Neural cell (in vitro differentiated cells): ENCODE results near the gene GUCA1A. TPM values are rescaled to one million over a fixed set of nuclear protein-coding genes. Genes with fewer than 3 reads are reported as not detected.

Experiments used
- H2AFZ ChIP-seq: fragments of 200-600, 300-800 bp; sonication (generic), shearing (Covaris generic); 2 replicates; pipeline ENCODE4 v1.6.0; 2014; ENCODE audit warnings: low read depth, mild to moderate bottlenecking, antibody characterized with exemption, low read length, moderate library complexity
- H3F3A ChIP-seq: fragments of 200-600 bp; shearing (Covaris generic); 2 replicates; pipeline ENCODE4 v1.6.1; 2016; ENCODE audit warnings: mild to moderate bottlenecking, moderate library complexity, mixed read lengths, antibody characterized with exemption, low read length; ENCODE audit not compliant: insufficient read depth, poor library complexity, severe bottlenecking
- H3K27ac ChIP-seq: fragments of 200-600, 300-800 bp; sonication (generic), shearing (Covaris generic); 2 replicates; pipeline ENCODE4 v1.5.1; 2014; ENCODE audit warnings: mild to moderate bottlenecking, low read length, moderate library complexity
- H3K27me3 ChIP-seq: fragments of 300-800, 200-600 bp; sonication (generic), shearing (Covaris generic); 2 replicates; pipeline ENCODE4 v1.6.0; 2014; ENCODE audit warnings: mild to moderate bottlenecking, low read depth, low read length, moderate library complexity; ENCODE audit not compliant: insufficient read depth
- H3K36me3 ChIP-seq: fragments of 300-800, 200-600 bp; sonication (generic), shearing (Covaris generic); 2 replicates; pipeline ENCODE4 v1.5.1; 2014; ENCODE audit warnings: mild to moderate bottlenecking, antibody characterized with exemption, low read length, moderate library complexity; ENCODE audit not compliant: insufficient read depth
- H3K4me2 ChIP-seq: fragments of 300-800, 200-600 bp; sonication (generic), shearing (Covaris generic); 2 replicates; pipeline ENCODE4 v1.6.0; 2014; ENCODE audit warnings: mild to moderate bottlenecking, low read length
- H3K4me3 ChIP-seq: fragments of 300-800, 200-600 bp; sonication (generic), shearing (Covaris generic); 2 replicates; pipeline ENCODE4 v1.5.1; 2014; ENCODE audit warnings: mild to moderate bottlenecking, low read length, moderate library complexity
- H3K79me2 ChIP-seq: fragments of 200-600 bp; shearing (Covaris generic); replicated peaks from 2 replicates; pipeline ENCODE4 v1.6.0; 2014; ENCODE audit warnings: mild to moderate bottlenecking, low read length, moderate library complexity; ENCODE audit not compliant: insufficient read depth
- H3K9ac ChIP-seq: fragments of 300-800, 200-600 bp; sonication (generic), shearing (Covaris generic); 2 replicates; pipeline ENCODE4 v1.6.1; 2016; ENCODE audit warnings: mild to moderate bottlenecking, low read length, mixed read lengths
- H3K9me2 ChIP-seq: fragments of 200-600 bp; shearing (Covaris generic); 2 replicates; pipeline ENCODE4 v1.6.1; 2016; ENCODE audit warnings: mild to moderate bottlenecking, low read length, mixed read lengths; ENCODE audit not compliant: insufficient read depth
- H3K9me3 ChIP-seq: fragments of 200-600, 300-800 bp; sonication (generic), shearing (Covaris generic); 2 replicates; pipeline ENCODE4 v1.6.1; 2016; ENCODE audit warnings: mild to moderate bottlenecking, mixed run types, low read length, moderate library complexity, mixed read lengths
- H4K20me1 ChIP-seq: fragments of 200-600 bp; shearing (Covaris generic); 2 replicates; pipeline ENCODE4 v1.6.1; 2016; ENCODE audit warnings: mild to moderate bottlenecking, mixed run types; ENCODE audit not compliant: insufficient read depth
- CTCF ChIP-seq: fragments of 450-650 bp; IDR thresholded peaks from 2 replicates; pipeline ENCODE4 v1.5.1; 2014; ENCODE audit warnings: antibody characterized with exemption, mild to moderate bottlenecking, moderate library complexity; ENCODE audit not compliant: poor library complexity, severe bottlenecking
- EP300 ChIP-seq: fragments of 450-650 bp; conservative IDR thresholded peaks from 2 replicates; pipeline ENCODE4 v1.6.1; 2014; ENCODE audit warnings: antibody characterized with exemption, mild to moderate bottlenecking, moderate library complexity; ENCODE audit not compliant: poor library complexity, severe bottlenecking
- EZH2 ChIP-seq: fragments of 200-600, 300-800 bp; shearing (Covaris generic), sonication (generic); IDR thresholded peaks from 2 replicates; pipeline ENCODE4 v1.6.1; 2014; ENCODE audit warnings: antibody characterized with exemption, low read length, borderline replicate concordance, mild to moderate bottlenecking; ENCODE audit not compliant: insufficient read depth, poor library complexity, severe bottlenecking
- MXI1 ChIP-seq: fragments of 450-650 bp; conservative IDR thresholded peaks from 2 replicates; pipeline ENCODE4 v1.6.1; 2014; ENCODE audit warnings: antibody characterized with exemption, mild to moderate bottlenecking; ENCODE audit not compliant: poor library complexity, severe bottlenecking
- POLR2AphosphoS5 ChIP-seq: IDR thresholded peaks from 2 replicates; pipeline ENCODE4 v1.6.1; 2012
- RAD21 ChIP-seq: fragments of 450-650 bp; conservative IDR thresholded peaks from 2 replicates; pipeline ENCODE4 v1.6.1; 2014; ENCODE audit warnings: antibody characterized with exemption, mild to moderate bottlenecking, moderate library complexity
- REST ChIP-seq: IDR thresholded peaks from 2 replicates; pipeline ENCODE4 v1.6.1; 2012; ENCODE audit warnings: borderline replicate concordance
- SMC3 ChIP-seq: fragments of 450-650 bp; conservative IDR thresholded peaks from 2 replicates; pipeline ENCODE4 v1.6.1; 2014; ENCODE audit warnings: antibody characterized with exemption, mild to moderate bottlenecking, moderate library complexity; ENCODE audit not compliant: poor library complexity
- TAF1 ChIP-seq: IDR thresholded peaks from 2 replicates; pipeline ENCODE4 v1.6.1; 2012; ENCODE audit warnings: low read depth
- polyA plus RNA-seq: library from polyadenylated mRNA; depleted of rRNA; stranded (reverse); fragments of >200 nt; gene quantifications from 2 replicates; pipeline ENCODE4 v1.2.3, GENCODE V29; 2014

GUCA1A gene
- polyA plus RNA-seq, 1 donor from 2014 or later: 0.78 TPM

GRCh38 chr6:42195415-42195814 lies 22.3 kb downstream of the GUCA1A start:
- Histone ChIP-seq H2AFZ (no peak overlapping the region), H3K4me2 (no peak overlapping the region), H3K9me2 (no peaks in the 10 kb centered on the region), H3K4me3 (no peak overlapping the region), H3F3A (no peaks in the 10 kb centered on the region), H3K9ac (no peak overlapping the region), H3K79me2 (no peaks in the 10 kb centered on the region), H3K9me3 (no peaks in the 10 kb centered on the region), H3K36me3 (no peaks in the 10 kb centered on the region), H3K27ac (no peak overlapping the region), H4K20me1 (no peaks in the 10 kb centered on the region), H3K27me3 (no peaks in the 10 kb centered on the region)
- TF ChIP-seq MXI1 (no peak), SMC3 (no peak), EZH2 (no peak), CTCF (no peak)

GRCh38 chr6:42197555-42198362 lies 24.6 kb downstream of the GUCA1A start:
- no peaks in the 10 kb centered on the region for H3K9me2 ChIP-seq
- no peaks in the 10 kb centered on the region for H3K9me3 ChIP-seq
- TF ChIP-seq REST (no peak), MXI1 (no peak), EZH2 (no peak), POLR2AphosphoS5 (no peak), TAF1 (no peak), EP300 (no peak), SMC3 (no peak), RAD21 (no peak), CTCF (no peak)
- no peak overlapping the region for H3K27ac ChIP-seq
- no peaks in the 10 kb centered on the region for H3K79me2 ChIP-seq
- H3F3A ChIP-seq: no peaks in the 10 kb centered on the region
- H3K4me2 ChIP-seq: no peak overlapping the region
- H4K20me1 ChIP-seq: no peaks in the 10 kb centered on the region
- H2AFZ ChIP-seq: no peak overlapping the region
- H3K4me3 ChIP-seq: no peak overlapping the region
- H3K36me3 ChIP-seq: no peaks in the 10 kb centered on the region
- H3K27me3 ChIP-seq: no peaks in the 10 kb centered on the region
- H3K9ac ChIP-seq: no peak overlapping the region
